DND-41 (cell line): ENCODE measurements around the gene CDK17.

Experiments
- EZH2 ChIP-seq: IDR thresholded peaks from 3 replicates; pipeline ENCODE4 v1.6.1; 2012; ENCODE audit warnings: borderline replicate concordance, low read depth, mild to moderate bottlenecking, moderate library complexity, low read length, inconsistent platforms; ENCODE audit not compliant: severe bottlenecking
- TF ChIP-seq, protein P1 (sequence below): IDR thresholded peaks from 2 replicates; pipeline ENCODE4 v1.5.1; 2012; ENCODE audit warnings: borderline replicate concordance, low read length, moderate library complexity, mild to moderate bottlenecking; ENCODE audit not compliant: poor library complexity, severe bottlenecking; ENCODE audit errors: extremely low read depth

DNA sequence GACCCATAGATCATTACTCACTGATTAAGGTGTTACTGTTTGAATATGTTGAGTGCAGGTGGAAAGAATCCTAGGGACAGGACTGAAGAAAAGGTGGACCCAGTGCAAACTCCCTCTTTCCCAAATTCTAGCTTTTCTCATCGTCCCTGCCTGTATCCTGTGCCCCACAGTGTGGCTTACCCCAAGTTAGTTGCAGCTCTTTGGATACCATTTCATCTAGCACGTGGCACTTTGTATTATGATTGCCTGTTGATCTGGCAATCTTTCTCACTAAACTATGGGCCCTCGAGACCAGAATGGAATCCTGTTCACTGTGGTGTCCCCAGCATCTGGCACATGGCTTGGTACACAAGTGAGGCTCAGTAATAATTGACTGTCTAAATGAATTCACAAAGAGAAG is 139.6 kb downstream of the CDK17 start:
- no peak for TF ChIP-seq EZH2
- TF ChIP-seq, protein P1, sequence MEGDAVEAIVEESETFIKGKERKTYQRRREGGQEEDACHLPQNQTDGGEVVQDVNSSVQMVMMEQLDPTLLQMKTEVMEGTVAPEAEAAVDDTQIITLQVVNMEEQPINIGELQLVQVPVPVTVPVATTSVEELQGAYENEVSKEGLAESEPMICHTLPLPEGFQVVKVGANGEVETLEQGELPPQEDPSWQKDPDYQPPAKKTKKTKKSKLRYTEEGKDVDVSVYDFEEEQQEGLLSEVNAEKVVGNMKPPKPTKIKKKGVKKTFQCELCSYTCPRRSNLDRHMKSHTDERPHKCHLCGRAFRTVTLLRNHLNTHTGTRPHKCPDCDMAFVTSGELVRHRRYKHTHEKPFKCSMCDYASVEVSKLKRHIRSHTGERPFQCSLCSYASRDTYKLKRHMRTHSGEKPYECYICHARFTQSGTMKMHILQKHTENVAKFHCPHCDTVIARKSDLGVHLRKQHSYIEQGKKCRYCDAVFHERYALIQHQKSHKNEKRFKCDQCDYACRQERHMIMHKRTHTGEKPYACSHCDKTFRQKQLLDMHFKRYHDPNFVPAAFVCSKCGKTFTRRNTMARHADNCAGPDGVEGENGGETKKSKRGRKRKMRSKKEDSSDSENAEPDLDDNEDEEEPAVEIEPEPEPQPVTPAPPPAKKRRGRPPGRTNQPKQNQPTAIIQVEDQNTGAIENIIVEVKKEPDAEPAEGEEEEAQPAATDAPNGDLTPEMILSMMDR = no peak
